ENCODE results near the gene P2RX2.

Gene P2RX2

DNA sequence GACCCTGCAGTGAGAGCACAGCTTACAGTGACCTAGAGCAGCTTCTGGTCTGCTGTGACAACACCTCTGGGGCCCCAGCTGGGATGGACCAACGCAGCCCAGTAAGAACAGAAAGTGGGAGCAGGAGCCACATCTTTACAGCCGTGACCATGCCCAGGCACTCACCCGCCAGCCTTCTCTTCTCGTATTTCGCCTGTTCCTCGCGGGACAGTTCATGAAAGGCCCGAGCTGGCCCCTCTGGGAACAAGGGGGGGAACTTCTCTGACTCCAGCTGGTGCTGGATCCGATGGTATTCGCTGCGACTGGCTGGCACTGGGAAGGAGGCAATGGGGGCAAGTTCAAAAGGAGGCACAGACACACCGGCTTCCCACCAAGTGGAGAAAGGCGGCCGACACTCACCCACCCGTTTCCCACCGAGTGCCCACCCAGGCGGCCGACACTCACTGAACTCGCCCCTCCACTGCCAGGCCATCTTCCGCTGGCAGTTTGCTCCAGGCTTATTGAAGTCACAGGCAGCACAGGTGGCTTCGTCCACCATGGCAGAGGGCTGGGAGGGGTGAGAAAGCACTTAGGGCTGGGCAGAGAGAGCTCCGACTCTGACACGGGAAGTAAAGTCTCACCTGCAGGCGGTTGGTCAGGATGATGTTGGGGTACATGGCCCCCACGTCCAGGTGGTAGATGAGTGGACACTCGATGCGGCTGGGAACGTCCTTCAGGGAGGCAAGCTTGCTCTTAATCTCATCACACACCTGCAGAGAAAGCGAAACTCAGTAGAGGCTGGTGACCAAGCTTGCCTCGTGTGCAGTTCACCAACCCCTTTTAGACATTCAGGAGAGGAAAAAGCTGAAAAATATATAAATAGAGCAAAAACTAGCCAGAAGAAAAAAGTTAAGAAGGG lies 49.9 kb downstream of the P2RX2 start:
- DNase-seq = no peak

DNA sequence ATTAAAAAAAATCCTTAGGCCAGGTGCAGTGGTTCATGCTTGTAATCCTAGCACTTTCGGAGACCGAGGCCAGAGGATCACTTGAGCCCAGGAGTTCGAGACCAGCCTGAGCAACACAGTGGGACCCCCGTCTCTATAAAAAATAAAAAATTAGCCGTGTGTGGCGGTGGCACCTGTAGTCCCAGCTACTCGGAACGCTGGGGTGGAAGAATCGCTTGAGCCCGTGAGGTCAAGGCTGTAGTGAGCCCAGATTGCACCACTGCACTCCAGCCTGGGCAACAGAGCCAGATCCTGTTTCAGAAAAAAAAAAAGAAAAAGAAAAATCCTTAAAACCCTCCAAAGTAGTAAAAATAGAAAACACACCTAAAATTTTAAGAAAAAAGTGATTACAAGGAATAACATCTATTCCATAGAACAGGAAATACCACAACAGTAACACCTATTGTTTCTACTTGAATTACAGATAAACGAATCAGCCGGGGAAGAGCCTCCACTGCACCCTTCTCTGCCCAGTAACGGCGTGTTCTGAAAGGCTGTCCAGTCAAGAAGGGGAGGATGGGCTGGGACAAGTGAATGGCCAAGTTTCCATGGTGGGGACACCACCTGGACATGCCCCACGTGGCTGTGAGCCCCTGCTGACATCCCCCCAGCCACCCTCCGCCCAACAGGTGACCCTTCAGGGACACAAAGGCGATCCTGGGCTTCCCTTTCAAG lies 50.7 kb downstream of the P2RX2 start:
- no peak for DNase-seq
